Gastrocnemius medialis (tissue), 4 donors: Measurements from ENCODE around the gene FNIP1. TPM values are rescaled to one million over a fixed set of nuclear protein-coding genes. Genes with fewer than 3 reads are reported as not detected.
"Not testable (repeated sequence)": the region's sequence is repeated elsewhere in the genome, so short reads cannot be mapped to it uniquely, and the experiment has no call there.

ENCODE experiments used
- ATAC-seq, 2 donors: fragments of 150-250 bp; one replicate each; pipeline ENCODE4 v1.9.1; 2016
- DNase-seq, 2 donors: peaks; one replicate each; pipeline ENCODE4 v3.0.0-alpha.2; 2019
- H3K27ac ChIP-seq, 4 donors: fragments of 200-600 bp; sonication (generic); 1 replicate in 1 of 4; 2 replicates in 3 of 4; pipeline ENCODE4 v1.5.1; 2016 to 2018; ENCODE audit warnings: mild to moderate bottlenecking in 2 of 4, moderate library complexity in 1 of 4
- H3K27me3 ChIP-seq, 3 donors: fragments of 200-600 bp; sonication (generic) in 2 of 3; 1 replicate in 1 of 3; 2 replicates in 2 of 3; pipeline versions ENCODE4 v1.5.1 to v1.6.0; 2016 to 2019; ENCODE audit warnings: mild to moderate bottlenecking in 1 of 3, moderate library complexity in 1 of 3
- H3K36me3 ChIP-seq, 2 donors: fragments of 200-600 bp; sonication (generic) in 1 of 2; one replicate each; pipeline ENCODE4 v1.5.1; 2017 to 2018
- H3K4me1 ChIP-seq, 2 donors: fragments of 200-600 bp; sonication (generic) in 1 of 2; one replicate each; pipeline ENCODE4 v1.5.1; 2016 to 2017; ENCODE audit warnings: mild to moderate bottlenecking in 2 of 2
- H3K4me3 ChIP-seq, 4 donors: fragments of 200-600 bp; sonication (generic) in 3 of 4; 1 replicate in 1 of 4; 2 replicates in 3 of 4; pipeline ENCODE4 v1.5.1; 2016 to 2019; ENCODE audit warnings: mild to moderate bottlenecking in 2 of 4
- H3K9me3 ChIP-seq, 3 donors: fragments of 200-600 bp; sonication (generic) in 2 of 3; 1 replicate in 1 of 3; 2 replicates in 2 of 3; pipeline ENCODE4 v1.5.1; 2016 to 2019
- POLR2A ChIP-seq, 2 donors: fragments of 450-650 bp; IDR thresholded peaks; one replicate each; pipeline ENCODE4 v1.6.1; 2017; ENCODE audit warnings: antibody characterized with exemption in 2 of 2, mild to moderate bottlenecking in 2 of 2, moderate library complexity in 2 of 2
- in situ Hi-C, 4 donors: fragments of 200-750 bp; cut with MboI; loops; one replicate each; pipeline versions ENCODE4 v1.15.0 to v1.8.0; 2017; ENCODE audit warnings: low sequenced_read_pairs in 4 of 4
- intact Hi-C: fragments of 100-400 bp; cut with DNase I; formaldehyde crosslinking; loops from one replicate; pipeline ENCODE4 v1.15.1; 2023; ENCODE audit warnings: low total_unique reads
- total RNA-seq, 4 donors: library from RNA; depleted of rRNA; stranded (reverse); fragments of >200 nt; gene quantifications; one replicate each; pipeline versions ENCODE4 v1.1.0 to v1.2.3, GENCODE V29; 2016
- TF ChIP-seq, protein P1 (sequence below), 5 experiments: fragments of 450-650 bp in 3 of 5; fragments of 200-600 bp in 2 of 5; sonication (generic) in 2 of 5; IDR thresholded peaks in 4 of 5; conservative IDR thresholded peaks in 1 of 5; 1 replicate in 4 of 5; 2 replicates in 1 of 5; pipeline ENCODE4 v1.5.1; 2016 to 2019; ENCODE audit warnings: antibody characterized with exemption in 5 of 5, mild to moderate bottlenecking in 3 of 5, moderate library complexity in 3 of 5

The FNIP1 gene
- total RNA-seq, 4 donors from 2014 or later = 53.9 to 84.7 (median 66.9) TPM

DNA sequence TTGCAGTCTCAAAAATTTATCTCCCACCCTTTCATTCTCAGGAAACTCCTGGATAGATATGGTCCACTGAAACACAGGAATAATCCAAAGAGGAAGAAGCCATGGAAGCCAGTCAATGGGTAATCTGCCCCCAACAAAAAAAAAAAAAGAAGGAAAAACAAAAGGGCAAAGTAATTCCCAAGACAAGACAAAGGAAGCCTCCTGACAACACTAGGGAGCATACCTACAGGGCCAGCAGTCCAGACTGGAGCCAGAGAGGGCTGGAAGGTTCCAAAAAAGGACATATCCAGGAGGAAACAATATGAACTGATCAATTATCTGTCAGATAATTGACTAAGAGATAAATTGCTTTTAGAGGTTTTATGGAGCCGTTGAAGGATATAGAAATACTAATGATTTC is 12.9 kb downstream of the FNIP1 start:
- DNase-seq (no peak), ATAC-seq (no peak)
- no peak overlapping the region for H3K27ac ChIP-seq
- H3K9me3 ChIP-seq = no peaks in the 10 kb centered on the region
- intact Hi-C loops = no loop called here
- H3K27me3 ChIP-seq = no peaks in the 10 kb centered on the region
- H3K4me3 ChIP-seq = no peak overlapping the region
- TF ChIP-seq POLR2A (IDR thresholded peaks at IDR 0.05) = no peak
- TF ChIP-seq, protein P1, sequence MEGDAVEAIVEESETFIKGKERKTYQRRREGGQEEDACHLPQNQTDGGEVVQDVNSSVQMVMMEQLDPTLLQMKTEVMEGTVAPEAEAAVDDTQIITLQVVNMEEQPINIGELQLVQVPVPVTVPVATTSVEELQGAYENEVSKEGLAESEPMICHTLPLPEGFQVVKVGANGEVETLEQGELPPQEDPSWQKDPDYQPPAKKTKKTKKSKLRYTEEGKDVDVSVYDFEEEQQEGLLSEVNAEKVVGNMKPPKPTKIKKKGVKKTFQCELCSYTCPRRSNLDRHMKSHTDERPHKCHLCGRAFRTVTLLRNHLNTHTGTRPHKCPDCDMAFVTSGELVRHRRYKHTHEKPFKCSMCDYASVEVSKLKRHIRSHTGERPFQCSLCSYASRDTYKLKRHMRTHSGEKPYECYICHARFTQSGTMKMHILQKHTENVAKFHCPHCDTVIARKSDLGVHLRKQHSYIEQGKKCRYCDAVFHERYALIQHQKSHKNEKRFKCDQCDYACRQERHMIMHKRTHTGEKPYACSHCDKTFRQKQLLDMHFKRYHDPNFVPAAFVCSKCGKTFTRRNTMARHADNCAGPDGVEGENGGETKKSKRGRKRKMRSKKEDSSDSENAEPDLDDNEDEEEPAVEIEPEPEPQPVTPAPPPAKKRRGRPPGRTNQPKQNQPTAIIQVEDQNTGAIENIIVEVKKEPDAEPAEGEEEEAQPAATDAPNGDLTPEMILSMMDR (IDR thresholded peaks at IDR 0.05 in 4 of 5, conservative IDR thresholded peaks at IDR 0.05 in 1 of 5) = no peak
- H3K36me3 ChIP-seq = no peaks in the 10 kb centered on the region
- in situ Hi-C loops = no loop called here
- H3K4me1 ChIP-seq = peaks cover 24 to 41% of the 10 kb centered on the region in 2 donors

DNA sequence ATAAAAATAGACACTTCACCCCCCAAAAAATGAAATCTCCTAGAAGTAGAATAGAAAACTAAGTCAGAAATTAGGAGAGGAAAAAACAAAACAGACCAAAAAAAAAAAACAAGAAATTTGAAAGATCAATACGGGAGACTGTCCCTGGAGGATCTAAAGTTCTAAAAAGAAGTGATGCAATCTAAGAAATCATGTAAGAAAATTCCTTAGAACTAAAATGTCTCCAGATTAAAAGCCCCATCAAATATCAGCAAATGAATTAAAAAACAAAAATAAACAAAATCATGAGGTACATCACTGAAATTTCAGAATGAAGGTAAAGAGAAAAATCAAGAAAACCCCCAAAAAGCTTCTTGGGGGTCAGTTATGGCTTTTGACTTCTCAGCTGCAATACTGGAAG is 13.5 kb downstream of the FNIP1 start:
- ATAC-seq (no peak), DNase-seq (no peak)
- no peak overlapping the region for H3K27ac ChIP-seq
- peaks cover 24 to 39% of the 10 kb centered on the region in 2 donors for H3K4me1 ChIP-seq
- no peaks in the 10 kb centered on the region for H3K36me3 ChIP-seq
- H3K27me3 ChIP-seq = no peaks in the 10 kb centered on the region
- in situ Hi-C loops (no loop called here), intact Hi-C loops (no loop called here)
- no peak for TF ChIP-seq POLR2A (IDR thresholded peaks at IDR 0.05)
- TF ChIP-seq, protein P1 (IDR thresholded peaks at IDR 0.05 in 4 of 5, conservative IDR thresholded peaks at IDR 0.05 in 1 of 5) = no peak
- no peak overlapping the region for H3K4me3 ChIP-seq
- H3K9me3 ChIP-seq = no peaks in the 10 kb centered on the region

DNA sequence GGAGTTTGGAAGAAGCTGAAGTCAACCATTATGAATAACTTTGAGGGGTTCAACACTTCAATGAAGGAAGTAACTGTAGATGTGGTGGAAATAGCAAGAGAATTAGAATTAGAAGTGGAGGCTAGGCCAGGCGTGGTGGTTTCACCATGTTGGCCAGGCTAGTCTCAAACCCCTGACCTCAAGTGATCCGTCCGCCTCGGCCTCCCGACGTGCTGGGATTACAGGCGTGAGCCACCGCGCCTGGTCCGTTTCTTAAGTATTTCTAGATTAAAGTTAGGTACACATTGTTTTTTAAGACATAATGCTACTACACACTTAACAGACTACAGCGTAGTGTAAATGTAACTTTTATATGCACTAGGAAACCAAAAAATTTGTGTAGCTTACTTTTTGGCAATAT is 14.1 kb downstream of the FNIP1 start:
- TF ChIP-seq, protein P1 (IDR thresholded peaks at IDR 0.05 in 4 of 5, conservative IDR thresholded peaks at IDR 0.05 in 1 of 5) = no peak
- TF ChIP-seq POLR2A (IDR thresholded peaks at IDR 0.05) = no peak
- Histone ChIP-seq H3K9me3 (no peaks in the 10 kb centered on the region), H3K4me3 (no peak overlapping the region), H3K27me3 (no peaks in the 10 kb centered on the region), H3K36me3 (no peaks in the 10 kb centered on the region), H3K4me1 (peaks cover 22 to 32% of the 10 kb centered on the region in 2 donors), H3K27ac (no peak overlapping the region)
- DNase-seq (no peak), ATAC-seq (no peak)
- in situ Hi-C loops = no loop called here
- intact Hi-C loops = no loop called here

DNA sequence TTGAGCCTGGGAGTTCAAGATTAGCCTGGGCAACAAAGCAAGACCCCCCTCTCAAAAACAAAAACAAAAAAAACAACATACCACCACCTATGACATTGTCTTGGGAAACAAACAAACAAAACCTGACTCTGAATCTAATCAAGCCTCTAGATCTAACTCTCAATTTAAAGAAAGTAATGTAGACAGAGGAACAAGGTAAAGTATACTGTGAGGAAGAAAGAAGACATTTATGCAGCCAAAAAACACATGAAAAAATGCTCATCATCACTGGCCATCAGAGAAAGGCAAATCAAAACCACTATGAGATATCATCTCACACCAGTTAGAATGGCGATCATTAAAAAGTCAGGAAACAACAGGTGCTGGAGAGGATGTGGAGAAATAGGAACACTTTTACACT is 18.7 kb downstream of the FNIP1 start:
- intact Hi-C loops = not testable (repeated sequence)

DNA sequence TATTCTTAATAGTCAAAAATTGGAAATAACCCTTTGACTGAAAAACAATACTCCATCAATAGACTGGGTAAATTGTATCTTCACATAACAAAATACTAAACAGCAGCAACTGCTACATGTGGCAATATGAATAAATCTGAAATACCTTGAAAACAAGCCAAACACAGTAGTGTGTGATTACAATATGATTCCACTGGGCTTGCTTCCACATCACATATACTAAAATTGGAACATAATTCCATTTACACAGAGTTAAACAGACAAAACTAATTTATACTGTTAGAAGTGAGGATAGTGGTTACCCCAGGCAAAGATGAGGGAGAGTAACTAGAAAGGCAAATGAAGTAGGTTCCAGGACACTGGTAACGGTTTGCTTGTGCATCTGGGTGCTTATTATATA is 20.4 kb downstream of the FNIP1 start:
- intact Hi-C loops = no loop called here
- H3K27me3 ChIP-seq = no peaks in the 10 kb centered on the region
- no peaks in the 10 kb centered on the region for H3K9me3 ChIP-seq
- DNase-seq (no peak), ATAC-seq (no peak)
- H3K27ac ChIP-seq = peak overlapping the region; percentile 25 to 78 (median 70)
- peaks cover 53 to 59% of the 10 kb centered on the region in 2 donors for H3K4me1 ChIP-seq
- H3K4me3 ChIP-seq = no peak overlapping the region
- TF ChIP-seq POLR2A (IDR thresholded peaks at IDR 0.05) = no peak
- TF ChIP-seq, protein P1 (IDR thresholded peaks at IDR 0.05 in 4 of 5, conservative IDR thresholded peaks at IDR 0.05 in 1 of 5) = no peak
- H3K36me3 ChIP-seq = no peaks in the 10 kb centered on the region
- in situ Hi-C loops = no loop called here

More for the DNA sequence above, 18.7 kb downstream of the FNIP1 start:
- ATAC-seq, H3K27me3 ChIP-seq, H3K27ac ChIP-seq, H3K9me3 ChIP-seq, H3K36me3 ChIP-seq, H3K4me3 ChIP-seq, in situ Hi-C loops, DNase-seq: not testable (repeated sequence)
- H3K4me1 ChIP-seq = peaks cover 38 to 50% of the 10 kb centered on the region in 2 donors
